ENCODE results near the gene HDAC2.
A peak's percentile ranks its signal among the peaks of the same experiment; 100 is the strongest.
"Not testable (repeated sequence)": the region's sequence is repeated elsewhere in the genome, so short reads cannot be mapped to it uniquely, and the experiment has no call there.

The HDAC2 gene

DNA sequence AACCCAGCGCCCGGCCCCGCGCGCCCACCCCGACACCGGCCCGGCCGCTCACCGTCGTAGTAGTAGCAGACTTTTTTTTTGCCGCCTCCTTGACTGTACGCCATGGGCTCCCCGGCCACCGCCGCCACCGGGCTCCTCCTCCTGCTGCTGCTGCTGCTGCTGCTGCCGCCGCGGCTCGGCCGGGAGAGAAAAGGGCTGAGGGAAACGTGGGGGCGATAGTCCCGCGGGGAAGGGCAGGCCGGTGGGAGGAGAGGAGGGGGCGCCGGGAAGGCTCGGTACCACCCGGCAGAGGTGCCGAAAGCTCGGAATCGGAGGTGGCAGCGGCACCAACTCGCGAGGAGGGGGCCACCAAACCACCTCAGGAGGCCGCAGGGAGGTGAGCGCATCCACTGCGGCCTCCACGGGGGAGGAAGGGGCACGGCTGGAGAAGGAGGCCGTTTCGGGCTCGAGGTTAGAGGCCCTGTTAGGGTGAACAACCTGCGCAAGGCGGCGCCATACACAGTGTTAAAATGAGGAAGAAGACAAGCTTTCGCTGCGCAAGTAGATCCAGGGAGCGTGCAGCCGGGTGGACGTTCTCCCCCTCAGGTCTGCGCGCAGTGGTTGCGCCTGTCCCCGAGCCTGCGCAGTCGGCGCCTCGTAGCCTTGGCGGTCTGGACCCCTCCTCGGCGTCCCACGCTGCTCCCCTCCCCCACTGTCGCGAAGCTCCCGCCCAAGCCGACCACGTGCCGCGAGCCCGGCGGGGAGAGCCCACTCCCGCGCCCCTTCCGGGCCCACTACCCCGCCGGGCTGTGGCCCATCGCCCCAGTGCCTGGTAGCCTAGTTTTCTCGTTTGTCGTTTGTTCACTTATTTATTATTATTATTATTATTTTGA, at the start of gene HDAC2:
TSS of gene HDAC2 (minus strand) at position 344 of the 872 bp plus-strand sequence. CDS start at position 104, 240 bp downstream.
- DNase-seq, result peak; percentile 74 to 82 (median 82)

DNA sequence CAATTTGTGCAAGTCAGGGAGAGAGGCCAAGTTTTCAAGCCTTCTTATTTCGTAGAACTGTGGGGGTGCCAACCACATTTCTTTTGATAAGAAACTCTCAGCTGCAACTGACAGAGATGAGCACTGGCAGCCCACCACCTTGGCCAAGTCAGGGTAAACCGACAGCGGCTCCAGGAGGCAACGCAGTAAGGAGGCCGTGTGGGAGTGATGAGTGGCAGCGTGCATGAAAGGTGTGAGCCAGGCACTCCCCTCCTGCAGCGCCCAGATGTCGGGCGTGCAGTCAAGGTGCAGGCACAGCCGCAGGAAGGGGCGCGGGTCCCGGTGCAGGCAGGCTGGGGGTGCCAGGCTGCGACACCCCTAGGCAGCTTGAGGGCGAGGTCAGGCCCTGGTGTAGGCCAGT, 49.2 kb upstream of the HDAC2 start:
- no peak for DNase-seq

DNA sequence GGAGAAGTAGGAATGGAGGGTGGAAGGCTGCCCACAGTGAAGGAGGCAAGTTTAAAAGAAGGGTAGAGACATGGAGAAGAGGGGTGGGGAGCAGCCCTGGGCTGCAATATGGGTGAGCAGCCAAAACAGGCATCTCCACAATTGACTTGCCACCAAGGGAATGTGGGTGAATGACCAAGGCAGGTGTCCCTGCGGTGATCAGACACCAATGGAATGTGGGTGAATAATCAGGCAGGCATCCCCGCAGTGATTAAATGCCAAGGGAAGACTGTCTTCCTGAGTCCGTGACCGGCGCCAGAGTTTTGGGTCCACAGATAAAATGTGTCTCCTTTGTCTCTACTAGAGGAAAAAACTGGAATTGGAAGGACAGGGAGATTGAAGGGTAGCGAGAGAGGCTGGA, 46.2 kb upstream of the HDAC2 start:
- DNase-seq, result not testable (repeated sequence)

- not testable (repeated sequence) for DNase-seq
These were observed 43.2 kb upstream of the HDAC2 start for GRCh38 chr6:114014106-114014505.

GRCh38 chr6:114011486-114011885, 40.5 kb upstream of the HDAC2 start:
- DNase-seq, result not testable (repeated sequence)

- DNase-seq, result no peak
These were observed 39.6 kb upstream of the HDAC2 start for GRCh38 chr6:114010540-114010939.

DNA sequence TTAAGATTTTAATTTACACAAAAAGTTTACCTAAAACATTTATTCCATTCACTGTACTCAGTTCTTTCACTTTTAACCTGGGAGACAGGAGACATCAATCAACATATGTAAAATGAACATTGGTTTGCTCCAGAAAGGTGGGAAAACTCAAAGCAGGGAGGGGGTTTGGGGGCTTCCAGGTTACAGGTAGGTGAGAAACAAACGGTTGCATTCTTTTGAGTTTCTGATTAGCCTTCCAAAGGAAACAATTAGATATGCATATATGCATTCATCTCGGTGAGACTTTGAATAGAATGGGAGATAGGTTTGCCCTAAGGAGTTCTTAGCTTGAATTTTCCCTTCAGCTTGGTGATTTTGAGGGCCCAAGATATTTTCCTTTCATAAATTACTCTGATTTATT, 38.2 kb upstream of the HDAC2 start:
- no peak for DNase-seq

GRCh38 chr6:114008331-114008730, 37.4 kb upstream of the HDAC2 start:
- DNase-seq, result no peak

- DNase-seq, result no peak
These were observed 36.6 kb upstream of the HDAC2 start for GRCh38 chr6:114007516-114007915.

- DNase-seq, result no peak
These were observed 30.4 kb upstream of the HDAC2 start for GRCh38 chr6:114001354-114001753.

GRCh38 chr6:114000069-114000468, 29.1 kb upstream of the HDAC2 start:
- no peak for DNase-seq

DNA sequence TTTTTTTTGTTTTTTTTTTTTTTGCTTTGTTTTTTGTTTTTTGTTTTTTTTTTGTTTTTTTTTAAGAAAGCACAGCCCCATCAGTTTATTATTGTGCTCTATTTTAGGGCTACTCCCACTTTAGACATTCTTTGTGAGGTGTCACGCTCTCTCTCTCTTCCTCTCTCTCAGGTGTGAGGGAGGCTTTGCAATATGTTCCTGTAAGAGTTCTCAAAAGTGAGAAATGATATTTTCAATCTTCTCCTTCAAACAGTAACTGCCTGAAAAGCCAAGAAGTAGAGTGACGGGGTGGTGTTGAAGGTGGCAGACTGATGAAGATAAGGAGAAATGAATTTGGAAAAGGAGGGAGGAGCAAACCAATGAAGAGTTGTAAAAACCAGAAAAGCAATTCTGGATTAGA, 28.3 kb upstream of the HDAC2 start:
- no peak for DNase-seq

DNA sequence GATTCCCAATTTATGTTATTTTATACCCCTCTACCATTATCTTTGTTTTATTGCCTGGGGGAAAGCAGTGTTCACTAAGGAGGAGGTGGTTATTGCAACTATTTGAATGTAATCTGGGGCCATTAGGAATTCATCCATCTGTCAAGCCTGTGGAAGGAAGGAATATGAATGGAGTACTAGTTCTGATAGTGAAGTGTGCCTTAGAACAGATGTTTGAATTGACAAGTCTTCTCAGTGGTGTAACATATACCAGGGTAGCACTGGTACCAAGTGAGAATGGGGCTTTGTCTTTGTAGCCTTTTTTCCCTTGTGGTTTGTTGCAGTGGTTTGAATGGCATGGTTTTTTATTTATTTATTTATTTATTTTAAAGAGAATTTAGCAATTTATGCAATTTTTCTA, 27.9 kb upstream of the HDAC2 start:
- no peak for DNase-seq

GRCh38 chr6:113997116-113997515, 26.2 kb upstream of the HDAC2 start:
- DNase-seq, result no peak

- no peak for DNase-seq
These were observed 24.7 kb upstream of the HDAC2 start for GRCh38 chr6:113995634-113996033.

- DNase-seq, result no peak
These were observed 24.0 kb upstream of the HDAC2 start for GRCh38 chr6:113994934-113995342.

DNA sequence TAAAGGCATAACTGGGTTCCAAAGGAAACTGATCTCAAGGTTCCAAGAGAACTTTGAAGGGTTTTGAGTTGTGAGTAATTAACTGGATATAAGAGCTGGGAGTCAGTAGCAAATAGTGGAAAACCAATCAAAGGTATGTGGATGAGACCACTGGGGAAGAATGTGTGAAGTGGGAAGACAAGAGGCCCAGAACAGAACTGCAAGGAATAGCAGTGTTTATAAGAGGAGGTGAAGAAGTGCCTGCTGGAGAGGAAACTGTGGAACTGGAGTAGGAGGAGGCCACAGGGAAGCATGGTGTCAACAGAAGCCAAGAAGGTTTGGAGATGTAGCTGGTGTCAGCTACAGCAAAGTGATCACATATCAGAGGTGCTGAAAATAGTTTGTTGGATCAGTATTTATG, 18.7 kb upstream of the HDAC2 start:
- no peak for DNase-seq

DNA sequence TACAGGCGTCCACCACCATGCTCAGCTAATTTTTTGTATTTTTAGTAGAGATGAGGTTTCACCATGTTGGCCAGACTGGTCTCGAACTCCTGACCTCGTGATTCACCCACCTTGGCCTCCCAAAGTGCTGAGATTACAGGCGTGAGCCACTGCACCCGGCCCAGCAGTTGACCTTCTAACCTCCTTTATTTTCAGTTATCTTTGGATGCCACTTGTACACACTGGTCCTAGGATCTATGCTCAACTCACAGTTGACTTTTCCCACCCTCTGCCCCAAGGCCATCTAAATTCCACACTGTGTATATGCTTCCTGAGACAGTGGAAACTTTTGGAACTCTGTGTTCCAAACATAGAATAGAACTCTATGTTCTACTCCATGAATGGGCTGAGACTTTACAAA, 11.7 kb upstream of the HDAC2 start:
- not testable (repeated sequence) for DNase-seq

DNA sequence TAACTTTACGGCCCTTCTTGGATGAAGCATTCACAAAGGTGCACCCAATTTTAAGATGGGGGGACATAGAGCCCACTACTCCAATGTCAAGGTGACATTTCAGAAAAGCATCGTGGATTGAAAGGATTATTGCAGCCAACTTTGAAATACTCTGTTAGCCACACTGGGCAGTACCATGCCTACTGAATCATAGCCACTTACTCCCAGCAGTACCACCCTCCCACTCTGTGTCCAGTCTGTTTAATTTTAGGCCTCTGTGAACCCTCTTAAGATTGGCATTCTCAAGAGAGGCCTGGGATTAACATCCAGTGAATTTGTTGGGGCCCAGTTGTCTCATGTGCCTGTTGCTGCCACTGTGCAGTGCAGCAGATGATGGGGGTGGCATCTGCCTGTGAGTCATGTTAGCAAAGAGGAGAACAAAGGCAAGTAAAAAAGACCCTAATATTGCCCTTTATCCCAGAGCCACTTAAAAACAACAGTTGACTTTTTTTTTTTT, 11.2 kb upstream of the HDAC2 start:
- no peak for DNase-seq

- no peak for DNase-seq
These were observed 10.1 kb upstream of the HDAC2 start for GRCh38 chr6:113980937-113981554.

DNA sequence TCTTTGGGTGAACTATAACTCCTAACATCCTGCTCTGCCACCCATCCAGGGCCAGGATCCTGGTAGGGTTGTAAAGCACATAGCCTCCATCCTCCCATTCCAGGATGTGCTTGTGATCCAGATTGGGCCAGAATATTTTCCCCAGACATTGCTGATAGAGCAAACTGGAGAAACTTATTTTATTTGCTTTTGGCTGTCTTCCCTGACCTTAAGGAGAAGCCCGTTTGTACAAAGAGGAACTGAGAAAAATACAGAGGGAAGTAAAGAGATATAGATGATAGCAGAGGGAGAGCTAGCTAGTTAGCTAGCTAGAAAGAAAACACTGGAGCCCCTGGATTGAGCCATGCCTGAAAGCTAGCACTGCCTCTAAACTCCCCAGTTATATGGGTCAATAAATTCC, 9.0 kb upstream of the HDAC2 start:
- no peak for DNase-seq

GRCh38 chr6:113978084-113978675, 7.2 kb upstream of the HDAC2 start:
- DNase-seq, result no peak

DNA sequence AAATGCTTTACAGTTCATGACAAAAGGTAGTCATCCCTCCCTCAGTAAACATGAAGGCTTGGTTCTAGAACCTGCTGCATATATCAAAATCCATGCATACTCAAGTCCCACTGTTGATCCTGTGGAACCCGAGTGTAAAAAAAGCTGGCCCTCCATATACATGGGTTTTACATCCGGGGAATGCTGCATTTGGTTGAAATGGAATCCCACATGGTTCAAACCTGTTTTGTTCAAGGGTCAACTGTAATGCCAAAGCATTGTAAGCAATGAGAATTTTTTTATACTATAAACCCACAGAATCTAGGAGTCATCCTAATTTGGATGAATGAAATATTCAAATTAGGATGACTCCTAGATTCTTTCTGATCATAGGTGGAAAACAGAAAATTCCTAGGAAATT, 5.9 kb upstream of the HDAC2 start:
- no peak for DNase-seq

DNA sequence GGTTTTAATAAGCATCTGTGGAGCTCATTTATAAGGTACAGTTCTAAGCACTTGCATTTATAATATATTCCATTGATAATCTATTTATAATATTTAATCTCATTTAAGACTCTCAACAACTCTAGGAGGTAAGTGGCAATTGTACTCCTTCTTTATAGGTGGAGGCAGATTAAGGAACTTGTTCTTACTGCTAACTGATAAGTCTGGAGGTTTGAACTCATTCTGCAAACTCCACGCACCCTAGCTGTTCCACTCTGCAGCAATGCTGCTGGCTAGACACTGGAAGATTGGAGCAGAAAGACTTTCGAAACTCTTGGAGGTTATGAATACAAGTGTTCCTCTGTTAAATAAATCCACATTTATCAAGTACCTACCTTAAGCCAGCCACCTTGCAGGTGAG, 793 bp upstream of the HDAC2 start:
- DNase-seq, result no peak
